Measurements from ENCODE around the gene BGLAP.

Gene BGLAP

GRCh38 chr1:156221986-156222692 lies 19.8 kb upstream of the BGLAP start:
- in situ Hi-C loops (cut with MboI; ENCODE audit: low pct_unique_long_range_greater_than_20kb, low sequenced_read_pairs): no loop called here
- DNase-seq: no peak

GRCh38 chr1:156225677-156226014 lies 16.3 kb upstream of the BGLAP start:
- in situ Hi-C loops (cut with MboI; ENCODE audit: low pct_unique_long_range_greater_than_20kb, low sequenced_read_pairs): no loop called here
- DNase-seq: no peak

- in situ Hi-C loops (cut with MboI; ENCODE audit: low pct_unique_long_range_greater_than_20kb, low sequenced_read_pairs): no loop called here
- DNase-seq: no peak
Observed at GRCh38 chr1:156226116-156226538, 15.9 kb upstream of the BGLAP start.

GRCh38 chr1:156226782-156227181 lies 15.2 kb upstream of the BGLAP start:
- DNase-seq: no peak
- in situ Hi-C loops (cut with MboI; ENCODE audit: low pct_unique_long_range_greater_than_20kb, low sequenced_read_pairs): no loop called here

- no peak for DNase-seq
- in situ Hi-C loops (cut with MboI; ENCODE audit: low pct_unique_long_range_greater_than_20kb, low sequenced_read_pairs): no loop called here
Observed at GRCh38 chr1:156228501-156228900, 13.5 kb upstream of the BGLAP start.

GRCh38 chr1:156229809-156230472 lies 12.0 kb upstream of the BGLAP start:
- DNase-seq: no peak
- in situ Hi-C loops (cut with MboI; ENCODE audit: low pct_unique_long_range_greater_than_20kb, low sequenced_read_pairs): no loop called here

GRCh38 chr1:156230473-156230837 lies 11.5 kb upstream of the BGLAP start:
- DNase-seq: no peak
- in situ Hi-C loops (cut with MboI; ENCODE audit: low pct_unique_long_range_greater_than_20kb, low sequenced_read_pairs): no loop called here

GRCh38 chr1:156232201-156232894 lies 9.6 kb upstream of the BGLAP start:
- DNase-seq: no peak
- in situ Hi-C loops (cut with MboI; ENCODE audit: low pct_unique_long_range_greater_than_20kb, low sequenced_read_pairs): no loop called here

GRCh38 chr1:156233426-156234127 lies 8.4 kb upstream of the BGLAP start:
- in situ Hi-C loops (cut with MboI; ENCODE audit: low pct_unique_long_range_greater_than_20kb, low sequenced_read_pairs): no loop called here
- DNase-seq: no peak

- in situ Hi-C loops (cut with MboI; ENCODE audit: low pct_unique_long_range_greater_than_20kb, low sequenced_read_pairs): no loop called here
- no peak for DNase-seq
Observed at GRCh38 chr1:156236164-156236563, 5.8 kb upstream of the BGLAP start.

GRCh38 chr1:156238248-156238647 lies 3.7 kb upstream of the BGLAP start:
- DNase-seq: no peak
- in situ Hi-C loops (cut with MboI; ENCODE audit: low pct_unique_long_range_greater_than_20kb, low sequenced_read_pairs): no loop called here

GRCh38 chr1:156241311-156241811 lies 623 bp upstream of the BGLAP start:
- in situ Hi-C loops (cut with MboI; ENCODE audit: low pct_unique_long_range_greater_than_20kb, low sequenced_read_pairs): no loop called here

GRCh38 chr1:156242738-156243137 lies 754 bp downstream of the BGLAP start:
- in situ Hi-C loops (cut with MboI; ENCODE audit: low pct_unique_long_range_greater_than_20kb, low sequenced_read_pairs): no loop called here
- no peak for DNase-seq

More at GRCh38 chr1:156241311-156241811, 623 bp upstream of the BGLAP start:
- DNase-seq: no peak

- no peak for DNase-seq
- in situ Hi-C loops (cut with MboI; ENCODE audit: low pct_unique_long_range_greater_than_20kb, low sequenced_read_pairs): no loop called here
Observed at GRCh38 chr1:156244126-156244525, 2.1 kb downstream of the BGLAP start.

- in situ Hi-C loops (cut with MboI; ENCODE audit: low pct_unique_long_range_greater_than_20kb, low sequenced_read_pairs): no loop called here
- no peak for DNase-seq
Observed at GRCh38 chr1:156244712-156245111, 2.7 kb downstream of the BGLAP start.

- DNase-seq: no peak
- in situ Hi-C loops (cut with MboI; ENCODE audit: low pct_unique_long_range_greater_than_20kb, low sequenced_read_pairs): no loop called here
Observed at GRCh38 chr1:156245451-156246232, 3.7 kb downstream of the BGLAP start.

GRCh38 chr1:156246241-156246780 lies 4.3 kb downstream of the BGLAP start:
- peak; percentile 46 for DNase-seq
- in situ Hi-C loops (cut with MboI; ENCODE audit: low pct_unique_long_range_greater_than_20kb, low sequenced_read_pairs): no loop called here

- in situ Hi-C loops (cut with MboI; ENCODE audit: low pct_unique_long_range_greater_than_20kb, low sequenced_read_pairs): no loop called here
- DNase-seq: peak; percentile 46
Observed at GRCh38 chr1:156246781-156247459, 4.9 kb downstream of the BGLAP start.
